ENCODE data around the gene TCIRG1. TPM values are rescaled to one million over a fixed set of nuclear protein-coding genes. Genes with fewer than 3 reads are reported as not detected.

Gene TCIRG1
- total and polyA plus RNA-seq, 2 of the 13 experiments (the other 11 are each of a cell fraction or from before 2014, with no cell fraction given): 48.0 to 69.6 TPM

DNA sequence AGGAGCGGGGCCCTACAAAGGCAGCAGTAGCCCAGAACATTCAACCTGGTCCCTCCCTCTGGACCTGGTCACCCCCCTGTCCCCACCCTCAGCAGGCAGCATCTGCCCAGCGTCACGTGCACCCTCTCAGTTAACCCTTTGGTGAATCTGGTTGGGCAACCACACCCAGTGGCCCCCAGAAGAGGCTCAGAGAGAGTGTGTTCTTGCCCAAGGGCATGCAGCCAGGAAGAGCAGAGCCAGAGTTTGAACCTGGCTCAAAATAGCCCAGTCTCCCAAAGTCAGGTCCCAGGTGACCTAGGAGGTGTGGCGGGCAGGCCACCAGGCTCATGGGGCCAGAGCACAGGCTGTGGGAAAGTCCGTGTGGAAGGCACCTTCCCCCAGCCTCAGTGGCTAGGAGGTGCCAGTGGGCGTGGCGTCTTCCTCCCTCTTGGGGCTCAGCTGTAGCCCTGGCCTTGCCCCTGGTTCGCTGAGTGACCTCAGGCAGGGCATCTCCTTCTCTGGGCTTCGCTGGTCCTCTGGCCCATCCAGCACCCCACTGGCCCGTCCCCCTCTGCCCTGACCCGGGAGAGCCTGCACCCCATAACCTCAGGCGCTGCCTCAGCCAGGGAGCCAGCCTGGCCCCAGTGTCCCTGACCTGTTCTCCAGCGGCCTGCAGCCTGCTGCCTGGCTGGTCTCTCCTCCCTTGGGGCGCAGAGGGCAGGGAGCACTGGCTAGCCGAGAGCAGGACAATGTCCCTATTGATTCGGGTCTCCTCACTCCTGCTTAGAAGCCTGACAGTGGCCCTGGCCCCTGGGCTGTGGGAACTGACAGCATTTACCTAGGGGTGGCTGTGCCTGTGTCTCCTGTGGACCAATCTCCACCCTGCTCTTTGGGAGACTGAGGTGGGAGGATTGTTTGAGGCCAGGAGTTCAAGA, 21.7 kb upstream of the TCIRG1 start (continued):
- TF ChIP-seq, protein P1, sequence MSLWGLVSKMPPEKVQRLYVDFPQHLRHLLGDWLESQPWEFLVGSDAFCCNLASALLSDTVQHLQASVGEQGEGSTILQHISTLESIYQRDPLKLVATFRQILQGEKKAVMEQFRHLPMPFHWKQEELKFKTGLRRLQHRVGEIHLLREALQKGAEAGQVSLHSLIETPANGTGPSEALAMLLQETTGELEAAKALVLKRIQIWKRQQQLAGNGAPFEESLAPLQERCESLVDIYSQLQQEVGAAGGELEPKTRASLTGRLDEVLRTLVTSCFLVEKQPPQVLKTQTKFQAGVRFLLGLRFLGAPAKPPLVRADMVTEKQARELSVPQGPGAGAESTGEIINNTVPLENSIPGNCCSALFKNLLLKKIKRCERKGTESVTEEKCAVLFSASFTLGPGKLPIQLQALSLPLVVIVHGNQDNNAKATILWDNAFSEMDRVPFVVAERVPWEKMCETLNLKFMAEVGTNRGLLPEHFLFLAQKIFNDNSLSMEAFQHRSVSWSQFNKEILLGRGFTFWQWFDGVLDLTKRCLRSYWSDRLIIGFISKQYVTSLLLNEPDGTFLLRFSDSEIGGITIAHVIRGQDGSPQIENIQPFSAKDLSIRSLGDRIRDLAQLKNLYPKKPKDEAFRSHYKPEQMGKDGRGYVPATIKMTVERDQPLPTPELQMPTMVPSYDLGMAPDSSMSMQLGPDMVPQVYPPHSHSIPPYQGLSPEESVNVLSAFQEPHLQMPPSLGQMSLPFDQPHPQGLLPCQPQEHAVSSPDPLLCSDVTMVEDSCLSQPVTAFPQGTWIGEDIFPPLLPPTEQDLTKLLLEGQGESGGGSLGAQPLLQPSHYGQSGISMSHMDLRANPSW (CRISPR knock-in tag; IDR thresholded peaks at IDR 0.05; ENCODE audit: borderline replicate concordance): peak; percentile 47; the same call in 1 of the 2 replicates
- TF ChIP-seq ZNF451 (CRISPR knock-in tag; IDR thresholded peaks at IDR 0.05): peak; percentile 26; the same call in 1 of the 2 replicates
- TF ChIP-seq KDM5B (CRISPR knock-in tag; IDR thresholded peaks at IDR 0.05; ENCODE audit: borderline replicate concordance): peak; percentile 55; the same call in 1 of the 2 replicates
- peak; percentile 79 for TF ChIP-seq ZNF331 (CRISPR knock-in tag; IDR thresholded peaks at IDR 0.05)
- TF ChIP-seq SP5 (CRISPR knock-in tag; IDR thresholded peaks at IDR 0.05; ENCODE audit: borderline replicate concordance, low read depth): peak; percentile 56
- TF ChIP-seq ZNF598 (CRISPR knock-in tag; IDR thresholded peaks at IDR 0.05; ENCODE audit: borderline replicate concordance): 0 out of 2 replicates have a peak, but pooled peaks have one; percentile 32
- no peak for TF ChIP-seq PAWR (CRISPR knock-in tag; IDR thresholded peaks at IDR 0.05; ENCODE audit: borderline replicate concordance)
- peak; percentile 7 for TF ChIP-seq HNRNPH1 (optimal IDR thresholded peaks at IDR 0.05; ENCODE audit: low read depth, low read length)
- TF ChIP-seq ZNF264 (CRISPR knock-in tag; IDR thresholded peaks at IDR 0.05): peak; percentile 80; the same call in 1 of the 2 replicates
- peak; percentile 92 for TF ChIP-seq NRL (CRISPR knock-in tag; IDR thresholded peaks at IDR 0.05; ENCODE audit: borderline replicate concordance)
- TF ChIP-seq, protein P2, sequence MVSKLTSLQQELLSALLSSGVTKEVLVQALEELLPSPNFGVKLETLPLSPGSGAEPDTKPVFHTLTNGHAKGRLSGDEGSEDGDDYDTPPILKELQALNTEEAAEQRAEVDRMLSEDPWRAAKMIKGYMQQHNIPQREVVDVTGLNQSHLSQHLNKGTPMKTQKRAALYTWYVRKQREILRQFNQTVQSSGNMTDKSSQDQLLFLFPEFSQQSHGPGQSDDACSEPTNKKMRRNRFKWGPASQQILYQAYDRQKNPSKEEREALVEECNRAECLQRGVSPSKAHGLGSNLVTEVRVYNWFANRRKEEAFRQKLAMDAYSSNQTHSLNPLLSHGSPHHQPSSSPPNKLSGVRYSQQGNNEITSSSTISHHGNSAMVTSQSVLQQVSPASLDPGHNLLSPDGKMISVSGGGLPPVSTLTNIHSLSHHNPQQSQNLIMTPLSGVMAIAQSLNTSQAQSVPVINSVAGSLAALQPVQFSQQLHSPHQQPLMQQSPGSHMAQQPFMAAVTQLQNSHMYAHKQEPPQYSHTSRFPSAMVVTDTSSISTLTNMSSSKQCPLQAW (CRISPR knock-in tag; IDR thresholded peaks at IDR 0.05): peak; percentile 66; the same call in 1 of the 2 replicates
- TF ChIP-seq ESRRA (CRISPR knock-in tag; IDR thresholded peaks at IDR 0.05; ENCODE audit: low read depth): peak; percentile 40; the same call in 1 of the 2 replicates
- TF ChIP-seq, protein P3, sequence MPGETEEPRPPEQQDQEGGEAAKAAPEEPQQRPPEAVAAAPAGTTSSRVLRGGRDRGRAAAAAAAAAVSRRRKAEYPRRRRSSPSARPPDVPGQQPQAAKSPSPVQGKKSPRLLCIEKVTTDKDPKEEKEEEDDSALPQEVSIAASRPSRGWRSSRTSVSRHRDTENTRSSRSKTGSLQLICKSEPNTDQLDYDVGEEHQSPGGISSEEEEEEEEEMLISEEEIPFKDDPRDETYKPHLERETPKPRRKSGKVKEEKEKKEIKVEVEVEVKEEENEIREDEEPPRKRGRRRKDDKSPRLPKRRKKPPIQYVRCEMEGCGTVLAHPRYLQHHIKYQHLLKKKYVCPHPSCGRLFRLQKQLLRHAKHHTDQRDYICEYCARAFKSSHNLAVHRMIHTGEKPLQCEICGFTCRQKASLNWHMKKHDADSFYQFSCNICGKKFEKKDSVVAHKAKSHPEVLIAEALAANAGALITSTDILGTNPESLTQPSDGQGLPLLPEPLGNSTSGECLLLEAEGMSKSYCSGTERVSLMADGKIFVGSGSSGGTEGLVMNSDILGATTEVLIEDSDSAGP (CRISPR knock-in tag; IDR thresholded peaks at IDR 0.05; ENCODE audit: borderline replicate concordance): peak; percentile 85
- no peak for TF ChIP-seq ATF1 (CRISPR knock-in tag; IDR thresholded peaks at IDR 0.05)
- TF ChIP-seq STAG1 (CRISPR knock-in tag; IDR thresholded peaks at IDR 0.05): peak; percentile 35; the same call in 1 of the 2 replicates
- TF ChIP-seq EZH2 (conservative IDR thresholded peaks at IDR 0.05; ENCODE audit: low read depth, low read length): no peak
- TF ChIP-seq, protein P4, sequence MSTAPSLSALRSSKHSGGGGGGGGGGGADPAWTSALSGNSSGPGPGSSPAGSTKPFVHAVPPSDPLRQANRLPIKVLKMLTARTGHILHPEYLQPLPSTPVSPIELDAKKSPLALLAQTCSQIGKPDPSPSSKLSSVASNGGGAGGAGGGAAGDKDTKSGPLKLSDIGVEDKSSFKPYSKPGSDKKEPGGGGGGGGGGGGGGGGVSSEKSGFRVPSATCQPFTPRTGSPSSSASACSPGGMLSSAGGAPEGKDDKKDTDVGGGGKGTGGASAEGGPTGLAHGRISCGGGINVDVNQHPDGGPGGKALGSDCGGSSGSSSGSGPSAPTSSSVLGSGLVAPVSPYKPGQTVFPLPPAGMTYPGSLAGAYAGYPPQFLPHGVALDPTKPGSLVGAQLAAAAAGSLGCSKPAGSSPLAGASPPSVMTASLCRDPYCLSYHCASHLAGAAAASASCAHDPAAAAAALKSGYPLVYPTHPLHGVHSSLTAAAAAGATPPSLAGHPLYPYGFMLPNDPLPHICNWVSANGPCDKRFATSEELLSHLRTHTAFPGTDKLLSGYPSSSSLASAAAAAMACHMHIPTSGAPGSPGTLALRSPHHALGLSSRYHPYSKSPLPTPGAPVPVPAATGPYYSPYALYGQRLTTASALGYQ (CRISPR knock-in tag; IDR thresholded peaks at IDR 0.05): no peak
- TF ChIP-seq, protein P5, sequence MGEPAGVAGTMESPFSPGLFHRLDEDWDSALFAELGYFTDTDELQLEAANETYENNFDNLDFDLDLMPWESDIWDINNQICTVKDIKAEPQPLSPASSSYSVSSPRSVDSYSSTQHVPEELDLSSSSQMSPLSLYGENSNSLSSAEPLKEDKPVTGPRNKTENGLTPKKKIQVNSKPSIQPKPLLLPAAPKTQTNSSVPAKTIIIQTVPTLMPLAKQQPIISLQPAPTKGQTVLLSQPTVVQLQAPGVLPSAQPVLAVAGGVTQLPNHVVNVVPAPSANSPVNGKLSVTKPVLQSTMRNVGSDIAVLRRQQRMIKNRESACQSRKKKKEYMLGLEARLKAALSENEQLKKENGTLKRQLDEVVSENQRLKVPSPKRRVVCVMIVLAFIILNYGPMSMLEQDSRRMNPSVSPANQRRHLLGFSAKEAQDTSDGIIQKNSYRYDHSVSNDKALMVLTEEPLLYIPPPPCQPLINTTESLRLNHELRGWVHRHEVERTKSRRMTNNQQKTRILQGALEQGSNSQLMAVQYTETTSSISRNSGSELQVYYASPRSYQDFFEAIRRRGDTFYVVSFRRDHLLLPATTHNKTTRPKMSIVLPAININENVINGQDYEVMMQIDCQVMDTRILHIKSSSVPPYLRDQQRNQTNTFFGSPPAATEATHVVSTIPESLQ (CRISPR knock-in tag; conservative IDR thresholded peaks at IDR 0.05): no peak

All from HepG2 (cell line).